IgD-negative memory B cell (primary cell): ENCODE measurements around the gene RSU1. TPM values are rescaled to one million over a fixed set of nuclear protein-coding genes. Genes with fewer than 3 reads are reported as not detected.

Experiments
- H3K27ac Mint-ChIP-seq, 3 donors: one replicate each; pipeline ENCODE4 v1.8.0; 2020 to 2022; ENCODE audit warnings: mild to moderate bottlenecking in 3 of 3, mixed read lengths in 3 of 3, moderate library complexity in 1 of 3
- H3K27me3 Mint-ChIP-seq: one replicate; pipeline ENCODE4 v1.8.0; 2021; ENCODE audit warnings: mixed read lengths
- H3K36me3 Mint-ChIP-seq: one replicate; pipeline ENCODE4 v1.8.0; 2020; ENCODE audit warnings: mild to moderate bottlenecking, mixed read lengths
- H3K4me1 Mint-ChIP-seq, 3 donors: one replicate each; pipeline ENCODE4 v1.8.0; 2020 to 2022; ENCODE audit warnings: mixed read lengths in 3 of 3, mild to moderate bottlenecking in 1 of 3
- H3K4me3 Mint-ChIP-seq, 4 donors: one replicate each; pipeline ENCODE4 v1.8.0; 2020 to 2022; ENCODE audit warnings: mild to moderate bottlenecking in 4 of 4, mixed read lengths in 4 of 4, moderate library complexity in 3 of 4
- H3K9me3 Mint-ChIP-seq, 3 donors: one replicate each; pipeline ENCODE4 v1.8.0; 2020 to 2021; ENCODE audit warnings: mixed read lengths in 3 of 3, mild to moderate bottlenecking in 1 of 3
- polyA plus RNA-seq: library from polyadenylated mRNA; unstranded; fragments of 300-500 nt; fragmentation: Illumina TruSeq; gene quantifications from one replicate; pipeline ENCODE4 v1.2.3, GENCODE V29; 2021

RSU1 gene
- polyA plus RNA-seq, 1 donor from 2014 or later = 86.8 TPM

- Mint-ChIP-seq H3K36me3 (peaks cover 2% of the 10 kb centered on the region), H3K9me3 (peaks cover 0 to 3% (median 3%) of the 10 kb centered on the region in 3 donors), H3K4me1 (peaks cover 0 to 13% (median 5%) of the 10 kb centered on the region in 3 donors), H3K27ac (no peak overlapping the region), H3K27me3 (peaks cover 9% of the 10 kb centered on the region), H3K4me3 (peak overlapping the region in 3 of 4 donors; percentile 24 to 80 (median 61))
Observed at GRCh38 chr10:16570731-16571130, 246.5 kb downstream of the RSU1 start.

DNA sequence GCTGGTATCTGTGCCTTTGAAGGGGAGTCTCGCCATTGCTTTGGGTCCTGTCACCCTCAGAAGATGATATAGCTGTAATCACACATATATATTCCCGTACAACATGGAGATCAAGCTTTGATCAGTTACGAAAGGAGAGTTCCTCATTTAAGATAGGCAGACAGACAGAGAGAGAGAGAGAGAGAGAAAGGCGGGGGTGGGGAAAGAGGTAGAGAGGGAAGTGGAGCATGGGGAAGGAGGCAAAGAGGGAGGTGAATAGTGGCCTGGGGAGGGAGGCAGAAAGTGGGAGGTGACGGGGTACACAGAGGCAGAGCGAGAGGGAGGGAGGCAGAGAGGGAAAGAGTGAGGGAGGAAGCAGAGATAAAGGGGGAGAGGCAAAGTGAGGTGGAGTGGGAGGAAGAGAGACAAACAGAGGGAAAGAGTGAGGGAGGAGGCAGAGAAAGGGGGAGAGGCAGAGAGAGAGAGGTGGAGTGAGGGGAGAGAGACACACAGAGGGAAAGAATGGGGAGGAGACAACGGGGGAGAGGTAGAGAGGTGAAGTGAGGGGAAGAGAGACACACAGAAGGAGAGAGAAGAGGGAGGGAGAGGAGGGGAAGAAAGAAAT, 250.9 kb downstream of the RSU1 start:
- peaks cover 0 to 16% (median 5%) of the 10 kb centered on the region in 3 donors for H3K4me1 Mint-ChIP-seq
- no peaks in the 10 kb centered on the region for H3K9me3 Mint-ChIP-seq
- H3K36me3 Mint-ChIP-seq = peaks cover 2% of the 10 kb centered on the region
- peaks cover 6% of the 10 kb centered on the region for H3K27me3 Mint-ChIP-seq
- H3K4me3 Mint-ChIP-seq = no peak overlapping the region
- H3K27ac Mint-ChIP-seq = no peak overlapping the region

DNA sequence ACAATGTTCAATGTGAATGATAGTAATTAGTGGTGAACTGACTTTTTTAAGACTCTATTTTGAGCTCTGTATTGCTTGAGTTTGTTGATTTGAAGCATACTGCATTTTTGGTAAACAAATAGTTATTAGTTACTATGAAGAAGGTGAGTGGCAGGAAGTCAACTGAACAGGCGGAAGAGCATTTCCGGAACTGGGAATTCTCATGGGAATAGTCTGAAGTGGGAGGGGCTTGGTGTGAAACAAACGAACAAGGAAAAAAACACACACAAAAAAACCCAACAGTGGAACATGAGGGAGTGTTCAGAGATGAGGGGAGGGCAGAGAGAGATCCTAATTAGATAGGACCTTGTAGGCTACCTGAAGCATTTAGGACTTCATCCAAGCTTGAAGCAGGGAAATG, 251.6 kb downstream of the RSU1 start:
- Mint-ChIP-seq H3K36me3 (peaks cover 2% of the 10 kb centered on the region), H3K27me3 (peaks cover 2% of the 10 kb centered on the region), H3K4me1 (peaks cover 0 to 11% (median 5%) of the 10 kb centered on the region in 3 donors), H3K9me3 (no peaks in the 10 kb centered on the region), H3K27ac (no peak overlapping the region), H3K4me3 (no peak overlapping the region)

GRCh38 chr10:16562891-16563290, 254.3 kb downstream of the RSU1 start:
- Mint-ChIP-seq H3K4me3 (no peak overlapping the region), H3K27ac (no peak overlapping the region)

DNA sequence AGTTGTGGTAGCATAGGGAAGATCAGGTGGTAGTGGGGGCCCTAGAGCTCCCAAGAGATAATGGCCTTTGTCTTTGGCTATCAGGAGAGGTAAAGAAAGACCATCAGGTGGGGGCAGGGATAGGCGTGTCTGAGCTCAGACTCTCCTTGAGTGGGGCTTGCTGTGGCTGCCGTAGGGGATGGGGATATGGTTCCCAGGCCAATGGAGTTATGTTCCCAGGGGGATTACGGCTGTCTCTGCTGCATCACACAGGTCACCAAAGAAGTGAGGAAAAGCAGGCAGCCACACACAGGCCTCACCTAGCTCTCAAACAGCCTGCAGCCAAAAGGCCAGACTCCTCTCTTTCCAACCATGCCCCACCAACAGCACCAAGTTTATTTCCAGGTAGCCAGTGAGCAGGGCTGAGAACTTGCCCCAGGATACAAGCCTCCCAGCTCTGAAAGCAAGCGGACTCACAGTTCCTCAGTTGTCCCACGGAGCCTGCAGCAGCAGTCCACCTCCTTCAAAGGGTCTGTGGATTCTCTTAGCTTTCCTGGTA, 257.9 kb downstream of the RSU1 start:
- peaks cover 18% of the 10 kb centered on the region for H3K27me3 Mint-ChIP-seq
- peaks cover 0 to 3% (median 0%) of the 10 kb centered on the region in 3 donors for H3K9me3 Mint-ChIP-seq
- H3K4me1 Mint-ChIP-seq = no peaks in the 10 kb centered on the region
- peaks cover 2% of the 10 kb centered on the region for H3K36me3 Mint-ChIP-seq
- peak overlapping the region in 1 of 4 donors; percentile 7 for H3K4me3 Mint-ChIP-seq
- no peak overlapping the region for H3K27ac Mint-ChIP-seq

More at GRCh38 chr10:16562891-16563290, 254.3 kb downstream of the RSU1 start:
- H3K27me3 Mint-ChIP-seq = peaks cover 14% of the 10 kb centered on the region
- peaks cover 0 to 9% (median 5%) of the 10 kb centered on the region in 3 donors for H3K4me1 Mint-ChIP-seq
- H3K36me3 Mint-ChIP-seq = peaks cover 2% of the 10 kb centered on the region
- no peaks in the 10 kb centered on the region for H3K9me3 Mint-ChIP-seq

DNA sequence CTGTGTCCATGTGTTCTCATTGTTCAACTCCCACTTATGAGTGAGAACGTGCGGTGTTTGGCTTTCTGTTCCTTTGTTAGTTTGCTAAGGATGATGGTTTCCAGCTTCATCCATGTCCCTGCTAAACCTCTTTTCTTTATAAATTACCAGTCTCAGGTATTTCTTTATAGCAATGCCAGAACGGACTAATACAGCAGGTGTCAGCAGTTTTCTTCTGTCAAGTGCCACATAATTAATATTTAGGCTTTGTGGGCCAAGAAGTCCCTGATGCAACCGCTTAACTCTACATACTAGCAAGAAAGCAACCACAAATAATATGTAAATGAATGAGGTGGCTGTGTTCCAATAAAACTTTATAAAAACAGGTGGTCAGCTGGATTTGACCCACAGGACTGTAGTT, 269.3 kb downstream of the RSU1 start:
- Mint-ChIP-seq H3K4me3 (no peak overlapping the region), H3K36me3 (peaks cover 2% of the 10 kb centered on the region), H3K27me3 (no peaks in the 10 kb centered on the region), H3K4me1 (peaks cover 0 to 3% (median 0%) of the 10 kb centered on the region in 3 donors), H3K27ac (no peak overlapping the region), H3K9me3 (no peaks in the 10 kb centered on the region)

DNA sequence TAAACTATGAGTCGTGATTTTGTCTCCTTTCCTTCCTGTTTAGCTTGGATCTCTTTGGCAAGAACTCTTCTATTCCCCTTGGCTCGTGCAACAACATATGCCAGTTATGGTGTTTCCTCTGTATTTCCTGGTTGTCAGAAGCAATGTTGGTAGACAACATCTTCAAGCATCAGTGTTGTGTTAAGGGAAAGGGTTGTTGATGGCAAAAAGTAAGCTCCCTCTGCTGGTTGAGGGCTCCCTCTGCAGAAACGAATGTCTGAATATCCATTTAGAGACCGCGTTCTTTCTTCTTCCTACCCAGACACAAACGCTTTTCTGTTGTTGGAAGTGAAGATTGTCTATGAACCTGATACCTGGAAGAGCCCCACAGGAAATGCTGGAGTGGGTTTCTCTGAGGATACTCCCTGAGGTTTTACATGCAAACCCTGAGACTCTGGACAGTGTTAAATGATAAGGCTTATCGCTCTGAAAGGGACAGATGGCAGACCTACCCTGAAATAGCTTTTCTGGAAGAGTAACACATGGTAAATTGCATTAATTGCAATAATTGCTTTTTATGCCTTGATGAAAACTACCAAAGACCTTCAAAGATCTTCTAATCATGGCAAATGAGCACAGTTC, 272.0 kb downstream of the RSU1 start:
- Mint-ChIP-seq H3K4me3 (no peak overlapping the region), H3K4me1 (peaks cover 0 to 3% (median 0%) of the 10 kb centered on the region in 3 donors), H3K36me3 (peaks cover 2% of the 10 kb centered on the region), H3K27ac (no peak overlapping the region), H3K27me3 (peaks cover 4% of the 10 kb centered on the region), H3K9me3 (peaks cover 0 to 1% (median 0%) of the 10 kb centered on the region in 3 donors)

DNA sequence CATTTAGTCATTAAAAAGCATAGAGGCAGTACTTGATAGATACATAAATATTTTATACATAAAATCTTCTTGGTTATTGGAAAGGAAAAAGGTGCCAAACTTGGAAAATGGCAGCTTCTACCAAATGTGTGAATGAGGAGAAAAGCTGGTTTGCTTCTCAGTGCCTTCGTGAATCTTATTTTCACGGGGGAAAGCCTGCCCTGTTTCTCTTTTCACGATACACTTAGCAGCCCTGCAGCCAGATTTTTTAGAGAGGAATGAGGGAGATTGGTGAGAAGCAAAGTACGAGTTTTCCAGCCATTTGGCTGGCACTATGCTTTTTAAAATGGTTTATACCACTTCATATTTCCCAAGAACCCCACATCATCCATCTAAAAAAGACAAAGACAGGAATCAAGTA, 272.6 kb downstream of the RSU1 start:
- Mint-ChIP-seq H3K27me3 (peaks cover 8% of the 10 kb centered on the region), H3K36me3 (no peaks in the 10 kb centered on the region), H3K4me1 (no peaks in the 10 kb centered on the region), H3K9me3 (peaks cover 0 to 1% (median 0%) of the 10 kb centered on the region in 3 donors), H3K27ac (no peak overlapping the region), H3K4me3 (no peak overlapping the region)

DNA sequence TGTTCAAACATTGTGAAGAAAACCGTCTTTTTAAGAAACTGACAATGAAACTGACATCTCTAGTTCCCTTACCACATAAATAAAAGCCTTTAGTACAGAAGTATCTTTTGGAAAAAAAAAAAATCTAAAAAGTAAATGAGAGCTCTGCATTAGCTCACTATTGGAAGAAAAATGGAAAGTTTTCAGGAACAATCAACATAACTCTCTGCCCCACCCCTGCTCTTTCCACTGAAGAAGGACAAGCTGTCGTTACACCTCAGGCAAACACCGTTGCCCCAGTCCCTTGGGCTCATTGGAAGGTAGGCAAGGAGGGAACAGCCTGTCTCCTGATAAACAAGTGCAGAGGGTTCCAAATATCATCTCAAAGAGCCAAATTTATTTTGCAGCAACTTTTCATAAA, 273.1 kb downstream of the RSU1 start:
- Mint-ChIP-seq H3K4me1 (no peaks in the 10 kb centered on the region), H3K27me3 (peaks cover 8% of the 10 kb centered on the region), H3K27ac (no peak overlapping the region), H3K36me3 (no peaks in the 10 kb centered on the region), H3K9me3 (peaks cover 0 to 1% (median 0%) of the 10 kb centered on the region in 3 donors), H3K4me3 (no peak overlapping the region)
